Epithelial cell of esophagus (primary cell): ENCODE measurements around the gene PHF21B.
"Not testable (repeated sequence)": the region's sequence is repeated elsewhere in the genome, so short reads cannot be mapped to it uniquely, and the experiment has no call there.

Experiments
- DNase-seq: peaks from one replicate; pipeline ENCODE4 v3.0.0; 2010; ENCODE audit warnings: low read depth
- H3K4me3 ChIP-seq: 2 replicates; pipeline ENCODE4 v1.5.1; 2011; ENCODE audit warnings: mild to moderate bottlenecking, low read length, control low read depth
- CTCF ChIP-seq: IDR thresholded peaks from 2 replicates; pipeline ENCODE4 v1.5.1; 2011; ENCODE audit warnings: low read depth, mild to moderate bottlenecking, low read length, control low read depth, inconsistent platforms; ENCODE audit not compliant: insufficient read depth; ENCODE audit errors: missing control alignments

PHF21B gene

GRCh38 chr22:44924710-44925109 lies 85.1 kb downstream of the PHF21B start:
- DNase-seq = no peak
- no peak for TF ChIP-seq CTCF
- H3K4me3 ChIP-seq = no peak overlapping the region

- TF ChIP-seq CTCF = no peak
Measured at GRCh38 chr22:44924098-44924497, 85.7 kb downstream of the PHF21B start.

GRCh38 chr22:44921766-44922165 lies 88.0 kb downstream of the PHF21B start:
- H3K4me3 ChIP-seq, DNase-seq: not testable (repeated sequence)

More at GRCh38 chr22:44924098-44924497, 85.7 kb downstream of the PHF21B start:
- H3K4me3 ChIP-seq = no peak overlapping the region
- DNase-seq = no peak

GRCh38 chr22:44920183-44920582 lies 89.6 kb downstream of the PHF21B start:
- H3K4me3 ChIP-seq = no peak overlapping the region
- no peak for DNase-seq

GRCh38 chr22:44919691-44920090 lies 90.1 kb downstream of the PHF21B start:
- H3K4me3 ChIP-seq = no peak overlapping the region
- DNase-seq = no peak
- TF ChIP-seq CTCF = no peak

More at GRCh38 chr22:44920183-44920582, 89.6 kb downstream of the PHF21B start:
- no peak for TF ChIP-seq CTCF

GRCh38 chr22:44918925-44919392 lies 90.8 kb downstream of the PHF21B start:
- no peak for DNase-seq
- no peak for TF ChIP-seq CTCF
- no peak overlapping the region for H3K4me3 ChIP-seq

GRCh38 chr22:44918166-44918924 lies 91.5 kb downstream of the PHF21B start:
- no peak overlapping the region for H3K4me3 ChIP-seq
- no peak for DNase-seq
- TF ChIP-seq CTCF = no peak
